Measurements from ENCODE around the gene DEFB124.

DNA sequence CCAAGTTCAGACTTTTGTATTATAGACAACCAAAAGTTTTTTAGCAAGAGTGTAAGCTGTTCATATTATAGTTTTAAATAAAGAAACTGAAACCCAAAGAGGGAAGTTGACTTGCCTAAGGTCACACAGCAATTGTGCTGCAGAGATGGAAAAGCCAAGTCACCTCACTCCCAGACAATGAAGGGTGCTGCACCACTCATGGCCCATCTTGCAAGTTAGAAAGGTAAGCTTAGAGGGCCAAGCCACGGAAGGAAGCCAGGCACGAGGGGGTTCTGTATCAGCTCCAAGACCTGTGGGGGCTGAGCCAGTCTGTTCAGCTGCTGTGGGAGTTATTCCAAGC, 860 bp downstream of the DEFB124 start:
- no peak for TF ChIP-seq TOX (CRISPR knock-in tag; IDR thresholded peaks at IDR 0.05; ENCODE audit: borderline replicate concordance)
- TF ChIP-seq TCF4 (CRISPR knock-in tag; IDR thresholded peaks at IDR 0.05; ENCODE audit: borderline replicate concordance) = no peak
- no peak for TF ChIP-seq ARNTL (CRISPR knock-in tag; IDR thresholded peaks at IDR 0.05; ENCODE audit: borderline replicate concordance, low read depth)
- TF ChIP-seq ZFP30 (CRISPR knock-in tag; IDR thresholded peaks at IDR 0.05) = no peak
- TF ChIP-seq, protein P1, sequence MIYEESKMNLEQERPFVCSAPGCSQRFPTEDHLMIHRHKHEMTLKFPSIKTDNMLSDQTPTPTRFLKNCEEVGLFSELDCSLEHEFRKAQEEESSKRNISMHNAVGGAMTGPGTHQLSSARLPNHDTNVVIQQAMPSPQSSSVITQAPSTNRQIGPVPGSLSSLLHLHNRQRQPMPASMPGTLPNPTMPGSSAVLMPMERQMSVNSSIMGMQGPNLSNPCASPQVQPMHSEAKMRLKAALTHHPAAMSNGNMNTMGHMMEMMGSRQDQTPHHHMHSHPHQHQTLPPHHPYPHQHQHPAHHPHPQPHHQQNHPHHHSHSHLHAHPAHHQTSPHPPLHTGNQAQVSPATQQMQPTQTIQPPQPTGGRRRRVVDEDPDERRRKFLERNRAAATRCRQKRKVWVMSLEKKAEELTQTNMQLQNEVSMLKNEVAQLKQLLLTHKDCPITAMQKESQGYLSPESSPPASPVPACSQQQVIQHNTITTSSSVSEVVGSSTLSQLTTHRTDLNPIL (CRISPR knock-in tag; IDR thresholded peaks at IDR 0.05; ENCODE audit: low read depth) = no peak
- no peak for TF ChIP-seq ZNF70 (CRISPR knock-in tag; IDR thresholded peaks at IDR 0.05)
- TF ChIP-seq PPARA (CRISPR knock-in tag; IDR thresholded peaks at IDR 0.05; ENCODE audit: borderline replicate concordance) = no peak
- no peak for TF ChIP-seq BACH2 (CRISPR knock-in tag; IDR thresholded peaks at IDR 0.05; ENCODE audit: borderline replicate concordance)
- TF ChIP-seq, protein P2, sequence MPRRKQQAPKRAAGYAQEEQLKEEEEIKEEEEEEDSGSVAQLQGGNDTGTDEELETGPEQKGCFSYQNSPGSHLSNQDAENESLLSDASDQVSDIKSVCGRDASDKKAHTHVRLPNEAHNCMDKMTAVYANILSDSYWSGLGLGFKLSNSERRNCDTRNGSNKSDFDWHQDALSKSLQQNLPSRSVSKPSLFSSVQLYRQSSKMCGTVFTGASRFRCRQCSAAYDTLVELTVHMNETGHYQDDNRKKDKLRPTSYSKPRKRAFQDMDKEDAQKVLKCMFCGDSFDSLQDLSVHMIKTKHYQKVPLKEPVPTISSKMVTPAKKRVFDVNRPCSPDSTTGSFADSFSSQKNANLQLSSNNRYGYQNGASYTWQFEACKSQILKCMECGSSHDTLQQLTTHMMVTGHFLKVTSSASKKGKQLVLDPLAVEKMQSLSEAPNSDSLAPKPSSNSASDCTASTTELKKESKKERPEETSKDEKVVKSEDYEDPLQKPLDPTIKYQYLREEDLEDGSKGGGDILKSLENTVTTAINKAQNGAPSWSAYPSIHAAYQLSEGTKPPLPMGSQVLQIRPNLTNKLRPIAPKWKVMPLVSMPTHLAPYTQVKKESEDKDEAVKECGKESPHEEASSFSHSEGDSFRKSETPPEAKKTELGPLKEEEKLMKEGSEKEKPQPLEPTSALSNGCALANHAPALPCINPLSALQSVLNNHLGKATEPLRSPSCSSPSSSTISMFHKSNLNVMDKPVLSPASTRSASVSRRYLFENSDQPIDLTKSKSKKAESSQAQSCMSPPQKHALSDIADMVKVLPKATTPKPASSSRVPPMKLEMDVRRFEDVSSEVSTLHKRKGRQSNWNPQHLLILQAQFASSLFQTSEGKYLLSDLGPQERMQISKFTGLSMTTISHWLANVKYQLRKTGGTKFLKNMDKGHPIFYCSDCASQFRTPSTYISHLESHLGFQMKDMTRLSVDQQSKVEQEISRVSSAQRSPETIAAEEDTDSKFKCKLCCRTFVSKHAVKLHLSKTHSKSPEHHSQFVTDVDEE (CRISPR knock-in tag; IDR thresholded peaks at IDR 0.05) = no peak
- TF ChIP-seq, protein P3, sequence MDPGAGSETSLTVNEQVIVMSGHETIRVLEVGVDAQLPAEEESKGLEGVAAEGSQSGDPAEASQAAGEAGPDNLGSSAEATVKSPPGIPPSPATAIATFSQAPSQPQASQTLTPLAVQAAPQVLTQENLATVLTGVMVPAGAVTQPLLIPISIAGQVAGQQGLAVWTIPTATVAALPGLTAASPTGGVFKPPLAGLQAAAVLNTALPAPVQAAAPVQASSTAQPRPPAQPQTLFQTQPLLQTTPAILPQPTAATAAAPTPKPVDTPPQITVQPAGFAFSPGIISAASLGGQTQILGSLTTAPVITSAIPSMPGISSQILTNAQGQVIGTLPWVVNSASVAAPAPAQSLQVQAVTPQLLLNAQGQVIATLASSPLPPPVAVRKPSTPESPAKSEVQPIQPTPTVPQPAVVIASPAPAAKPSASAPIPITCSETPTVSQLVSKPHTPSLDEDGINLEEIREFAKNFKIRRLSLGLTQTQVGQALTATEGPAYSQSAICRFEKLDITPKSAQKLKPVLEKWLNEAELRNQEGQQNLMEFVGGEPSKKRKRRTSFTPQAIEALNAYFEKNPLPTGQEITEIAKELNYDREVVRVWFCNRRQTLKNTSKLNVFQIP (CRISPR knock-in tag; IDR thresholded peaks at IDR 0.05; ENCODE audit: borderline replicate concordance, low read depth) = no peak
- no peak for TF ChIP-seq ZNF8 (CRISPR knock-in tag; IDR thresholded peaks at IDR 0.05)
- no peak for TF ChIP-seq GLIS3 (CRISPR knock-in tag; IDR thresholded peaks at IDR 0.05)
